Activated naive CD8-positive, alpha-beta T cell treated with anti-CD3 and anti-CD28 coated beads, Interleukin-2, amount 10 ng/mL, durations not matched to agents 7 days and 5 days (primary cell): ENCODE results near the gene MAEA. TPM values are rescaled to one million over a fixed set of nuclear protein-coding genes. Genes with fewer than 3 reads are reported as not detected.

Source experiments
- ATAC-seq: fragments of 150-1000 bp; cut with Tn5 transposase; one replicate; pipeline ENCODE4 v1.10.0; 2021; ENCODE audit warnings: low read depth, moderate library complexity
- POLR2A ChIA-PET: fragments of 350-600 bp; sonication (Branson Sonifier 250); formaldehyde crosslinking; loops from one replicate; lab custom pipeline; 2021; ENCODE audit warnings: antibody characterized with exemption; lab: Charles Lee
- DNase-seq: peaks from one replicate; pipeline ENCODE4 v3.0.0; 2021
- H3K27ac Mint-ChIP-seq: one replicate; pipeline ENCODE4 v1.8.0; 2022; ENCODE audit warnings: mild to moderate bottlenecking, mixed read lengths
- H3K27me3 Mint-ChIP-seq: one replicate; pipeline ENCODE4 v1.8.0; 2022; ENCODE audit warnings: mild to moderate bottlenecking, moderate library complexity, mixed read lengths
- H3K36me3 Mint-ChIP-seq: one replicate; pipeline ENCODE4 v1.8.0; 2021; ENCODE audit warnings: mild to moderate bottlenecking, mixed read lengths
- H3K4me1 Mint-ChIP-seq: one replicate; pipeline ENCODE4 v1.8.0; 2021; ENCODE audit warnings: mixed read lengths
- H3K4me3 Mint-ChIP-seq: one replicate; pipeline ENCODE4 v1.8.0; 2022; ENCODE audit warnings: mild to moderate bottlenecking, moderate library complexity, mixed read lengths
- H3K9me3 Mint-ChIP-seq: one replicate; pipeline ENCODE4 v1.8.0; 2021; ENCODE audit warnings: mixed read lengths
- total RNA-seq, 2 experiments: library from RNA; stranded (reverse); gene quantifications; one replicate each; pipeline ENCODE4 v1.2.3, GENCODE V29; 2021

Gene MAEA
- total RNA-seq, 2 experiments from 2014 or later: 73.2 to 82.9 TPM

DNA sequence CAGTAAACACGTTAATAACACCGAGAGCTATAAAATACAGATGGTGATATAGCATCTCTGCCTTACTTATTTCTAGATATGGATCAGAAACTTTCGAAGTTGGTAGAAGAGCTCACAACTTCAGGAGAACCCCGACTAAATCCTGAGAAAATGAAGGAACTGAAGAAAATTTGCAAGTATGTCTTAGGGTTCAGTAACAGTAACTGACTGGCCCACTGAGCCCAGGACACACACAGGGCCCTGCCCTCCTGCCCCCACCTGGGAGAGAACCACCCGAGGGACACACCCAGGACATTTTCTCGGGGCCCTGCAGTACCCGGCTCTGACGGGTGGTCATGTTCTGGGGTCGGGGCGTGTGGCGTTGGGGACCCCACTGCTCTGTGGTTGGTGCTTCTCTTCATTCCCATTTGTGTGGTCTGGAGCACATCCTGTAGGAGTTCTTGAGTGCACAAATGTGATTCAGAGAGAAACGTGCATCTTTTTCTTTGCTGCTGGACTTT is 58.4 kb downstream of the MAEA start:
- no peak for DNase-seq
- H3K4me3 Mint-ChIP-seq: peak overlapping the region; percentile 87
- peak overlapping the region; percentile 96 for H3K27ac Mint-ChIP-seq
- no peaks in the 10 kb centered on the region for H3K27me3 Mint-ChIP-seq
- H3K36me3 Mint-ChIP-seq: peaks cover 4% of the 10 kb centered on the region
- no peak for ATAC-seq
- no peaks in the 10 kb centered on the region for H3K9me3 Mint-ChIP-seq
- peaks cover 25% of the 10 kb centered on the region for H3K4me1 Mint-ChIP-seq
- POLR2A ChIA-PET: interaction anchor here (0.7 to 3.3 kb wide), 6 partner anchors 39 to 257 kb away, joined by 3 to 66 read pairs (median 3); partner anchors contain the start of gene CTBP1

DNA sequence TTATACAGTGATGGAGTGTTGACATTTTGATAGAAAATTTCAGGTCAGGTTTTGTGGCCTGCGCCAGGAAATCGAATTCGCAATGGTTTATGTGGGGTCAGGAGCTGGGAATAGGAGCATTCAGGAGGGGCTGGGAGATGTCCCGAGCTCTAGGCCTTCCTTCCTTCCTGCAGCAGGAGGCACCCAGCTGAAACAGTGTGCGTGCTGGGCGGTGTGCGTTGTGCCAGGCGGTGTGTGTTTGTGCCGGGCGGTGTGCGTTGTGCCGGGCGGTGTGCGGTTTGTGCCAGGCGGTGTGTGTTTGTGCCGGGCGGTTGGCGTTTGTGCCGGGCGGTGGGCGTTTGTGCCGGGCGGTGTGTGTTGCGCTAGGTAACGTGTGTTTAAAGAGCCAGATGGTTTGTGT is 59.1 kb downstream of the MAEA start:
- H3K4me3 Mint-ChIP-seq: no peak overlapping the region
- no peaks in the 10 kb centered on the region for H3K9me3 Mint-ChIP-seq
- POLR2A ChIA-PET: no interaction called here

DNA sequence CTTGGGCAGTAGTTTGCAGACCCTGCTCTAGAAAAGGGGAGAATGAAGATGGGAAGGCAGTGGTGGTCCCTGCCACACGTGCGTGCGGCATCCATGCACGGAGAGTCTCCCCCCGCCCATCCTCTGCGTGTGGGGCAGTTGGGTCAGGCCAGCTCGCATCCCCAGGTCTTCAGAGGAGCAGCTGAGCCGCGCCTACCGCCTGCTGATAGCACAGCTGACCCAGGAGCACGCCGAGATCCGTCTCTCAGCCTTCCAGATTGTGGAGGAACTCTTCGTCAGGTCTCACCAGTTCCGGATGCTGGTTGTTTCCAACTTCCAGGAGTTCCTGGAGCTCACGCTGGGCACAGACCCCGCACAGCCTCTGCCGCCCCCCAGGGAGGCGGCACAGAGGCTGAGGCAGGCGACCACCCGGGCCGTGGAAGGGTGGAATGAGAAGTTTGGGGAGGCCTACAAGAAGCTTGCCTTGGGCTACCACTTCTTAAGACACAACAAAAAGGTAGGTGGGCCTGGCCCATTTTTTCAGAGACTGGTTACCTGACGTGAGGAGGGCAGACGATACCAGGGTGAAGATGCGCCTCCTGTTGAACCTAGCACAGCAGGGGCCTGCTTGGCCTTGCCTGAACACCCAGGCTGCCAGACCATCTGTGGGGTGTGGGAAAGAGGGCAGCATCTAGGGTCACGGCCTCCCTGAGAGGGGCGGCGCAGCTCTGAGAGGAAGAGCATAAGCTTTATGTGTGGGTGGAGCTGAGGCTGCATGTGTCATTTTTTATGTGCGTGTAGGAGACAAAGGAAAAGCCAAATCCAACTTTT is 59.9 kb downstream of the MAEA start:
- peaks cover 23% of the 10 kb centered on the region for H3K4me1 Mint-ChIP-seq
- no peak for DNase-seq
- peak overlapping the region; percentile 70 for H3K27ac Mint-ChIP-seq
- H3K36me3 Mint-ChIP-seq: no peaks in the 10 kb centered on the region
- ATAC-seq: no peak
- no peaks in the 10 kb centered on the region for H3K9me3 Mint-ChIP-seq
- POLR2A ChIA-PET: interaction anchor here (1.0 kb wide), 2 partner anchors 101 to 148 kb away, joined by 3 read pairs; no protein-coding TSS in a partner anchor
- H3K27me3 Mint-ChIP-seq: no peaks in the 10 kb centered on the region
- no peak overlapping the region for H3K4me3 Mint-ChIP-seq

More for the DNA sequence above, 59.1 kb downstream of the MAEA start:
- Mint-ChIP-seq H3K27me3 (no peaks in the 10 kb centered on the region), H3K4me1 (peaks cover 25% of the 10 kb centered on the region), H3K27ac (peak overlapping the region; percentile 96), H3K36me3 (peaks cover 4% of the 10 kb centered on the region)
- DNase-seq (no peak), ATAC-seq (no peak)

DNA sequence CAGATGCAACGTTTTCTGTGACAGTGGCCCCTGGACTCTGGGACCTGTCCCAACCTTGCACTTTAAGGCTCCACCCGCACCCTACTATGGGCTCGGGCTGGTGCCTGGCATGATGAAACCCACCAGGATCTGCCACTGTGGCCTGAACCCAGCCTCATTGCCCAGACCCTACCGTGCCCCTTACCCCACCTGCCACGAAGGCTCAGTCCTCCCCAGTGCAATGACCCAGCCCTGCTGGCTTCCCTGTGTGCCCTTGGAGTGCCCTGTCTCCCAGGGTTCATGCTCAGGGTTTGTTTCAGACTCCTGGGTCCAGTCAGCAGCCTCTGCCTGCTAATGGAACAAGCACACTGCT is 60.5 kb downstream of the MAEA start:
- no peaks in the 10 kb centered on the region for H3K36me3 Mint-ChIP-seq
- no peaks in the 10 kb centered on the region for H3K27me3 Mint-ChIP-seq
- H3K4me1 Mint-ChIP-seq: peaks cover 18% of the 10 kb centered on the region
- no peaks in the 10 kb centered on the region for H3K9me3 Mint-ChIP-seq
- ATAC-seq (no peak), DNase-seq (no peak)
- no peak overlapping the region for H3K27ac Mint-ChIP-seq
- no peak overlapping the region for H3K4me3 Mint-ChIP-seq
- POLR2A ChIA-PET: interaction anchor here (1.0 kb wide), 3 partner anchors 85 to 148 kb away, joined by 3 read pairs; no protein-coding TSS in a partner anchor

DNA sequence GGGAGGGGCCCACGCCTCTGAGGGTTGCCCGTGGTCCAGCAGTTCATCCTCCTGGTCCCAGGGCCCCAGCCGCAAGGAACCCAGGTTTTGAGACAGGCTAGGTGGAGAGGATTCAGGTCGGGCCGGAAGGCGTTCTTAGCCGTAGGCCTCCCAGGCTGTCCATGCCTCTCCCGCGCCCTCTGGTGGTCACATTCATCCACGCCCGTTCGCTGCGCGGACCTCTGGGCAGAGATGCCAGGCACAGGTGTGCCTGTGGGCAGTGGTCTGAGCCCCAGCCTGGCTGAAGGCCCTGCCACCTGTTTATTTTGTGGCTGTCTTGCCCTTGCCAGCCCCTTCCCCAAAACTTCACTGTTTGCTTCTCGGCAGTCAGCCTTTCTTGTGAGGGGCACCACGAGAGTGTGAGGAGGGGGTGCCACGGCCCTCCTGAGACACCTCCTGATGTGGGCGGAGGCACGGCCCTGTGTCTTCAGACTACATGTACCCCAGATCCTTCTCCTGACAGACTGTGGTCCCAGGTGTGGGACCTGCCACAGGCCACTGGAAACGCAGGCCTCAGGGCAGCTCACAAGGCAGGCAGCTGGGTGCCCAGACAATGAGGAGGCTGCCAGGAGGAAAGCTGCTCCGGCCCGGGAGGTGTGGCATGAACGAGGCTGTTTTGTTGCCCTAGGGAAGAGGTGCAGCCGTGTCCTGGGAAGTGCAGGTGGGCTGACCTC is 62.3 kb downstream of the MAEA start:
- Mint-ChIP-seq H3K27ac (peak overlapping the region; percentile 78), H3K4me3 (no peak overlapping the region), H3K4me1 (peaks cover 12% of the 10 kb centered on the region), H3K27me3 (no peaks in the 10 kb centered on the region), H3K36me3 (no peaks in the 10 kb centered on the region), H3K9me3 (no peaks in the 10 kb centered on the region)
- DNase-seq (peak; percentile 92), ATAC-seq (peak; percentile 38)
- POLR2A ChIA-PET: interaction anchor here (0.7 kb wide), 1 partner anchor 214 kb away, joined by 3 read pairs; no protein-coding TSS in a partner anchor

DNA sequence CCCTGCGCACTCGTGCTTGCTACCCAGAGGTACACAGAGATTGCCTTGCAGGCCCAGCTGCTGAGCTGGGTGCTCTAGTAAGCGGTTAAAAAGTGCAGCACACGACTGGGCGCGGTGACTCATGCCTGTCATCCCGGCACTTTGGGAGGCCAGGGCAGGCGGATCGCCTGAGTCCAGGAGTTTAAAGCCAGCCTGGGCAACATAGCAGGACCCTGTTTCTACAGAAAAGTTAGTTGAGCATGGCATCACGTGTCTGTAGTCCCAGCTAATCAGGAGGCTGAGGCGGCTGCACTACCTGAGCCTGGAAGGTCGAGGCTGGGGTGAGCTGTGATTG is 62.8 kb downstream of the MAEA start:
- Mint-ChIP-seq H3K4me3 (no peak overlapping the region), H3K4me1 (peaks cover 12% of the 10 kb centered on the region), H3K27ac (no peak overlapping the region), H3K36me3 (no peaks in the 10 kb centered on the region), H3K27me3 (no peaks in the 10 kb centered on the region), H3K9me3 (no peaks in the 10 kb centered on the region)
- no peak for DNase-seq
- ATAC-seq: no peak
- POLR2A ChIA-PET: no interaction called here

DNA sequence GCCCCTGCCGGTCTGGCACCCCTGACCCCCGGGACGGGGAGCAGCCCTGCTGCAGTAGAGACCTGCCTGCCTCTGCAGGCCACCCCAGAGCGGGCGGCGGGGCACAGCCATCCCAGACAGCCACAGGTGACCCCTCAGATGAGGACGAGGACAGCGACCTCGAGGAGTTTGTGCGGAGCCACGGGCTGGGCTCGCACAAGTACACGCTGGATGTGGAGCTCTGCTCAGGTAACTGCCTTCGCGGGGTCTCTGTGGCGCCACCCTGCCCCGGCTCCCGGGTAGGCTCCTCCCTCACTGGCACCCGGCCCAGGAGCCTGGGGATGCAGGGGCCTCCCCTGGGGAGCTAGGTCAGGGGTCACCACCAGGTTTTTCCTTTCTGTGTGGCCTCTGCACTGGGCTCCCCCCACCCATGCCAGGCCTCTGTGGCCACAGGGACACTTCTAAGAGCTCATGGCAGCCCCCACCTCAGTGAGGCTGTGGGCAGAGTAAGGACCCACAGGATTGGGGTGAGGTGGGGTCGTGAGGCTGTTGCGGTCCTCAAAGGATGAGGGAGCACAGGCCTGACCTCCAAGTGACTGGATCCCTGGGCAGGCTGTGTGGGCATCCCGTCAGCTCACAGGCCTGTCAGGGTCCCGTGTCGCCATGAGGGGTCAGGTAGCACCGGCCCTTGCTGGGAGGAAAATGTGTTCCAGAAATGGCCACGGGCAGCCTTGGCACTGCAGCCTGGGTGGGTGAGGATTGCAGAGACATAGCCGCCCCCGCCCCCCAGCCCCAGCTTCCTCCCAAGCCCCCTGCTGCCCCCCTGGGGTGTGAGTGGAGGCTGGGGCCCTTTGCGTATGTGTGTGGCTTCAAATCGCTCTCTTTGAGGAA is 63.7 kb downstream of the MAEA start:
- no peak for DNase-seq
- Mint-ChIP-seq H3K4me3 (no peak overlapping the region), H3K27ac (no peak overlapping the region), H3K36me3 (no peaks in the 10 kb centered on the region), H3K4me1 (peaks cover 8% of the 10 kb centered on the region), H3K9me3 (no peaks in the 10 kb centered on the region), H3K27me3 (no peaks in the 10 kb centered on the region)
- POLR2A ChIA-PET: no interaction called here
- no peak for ATAC-seq

DNA sequence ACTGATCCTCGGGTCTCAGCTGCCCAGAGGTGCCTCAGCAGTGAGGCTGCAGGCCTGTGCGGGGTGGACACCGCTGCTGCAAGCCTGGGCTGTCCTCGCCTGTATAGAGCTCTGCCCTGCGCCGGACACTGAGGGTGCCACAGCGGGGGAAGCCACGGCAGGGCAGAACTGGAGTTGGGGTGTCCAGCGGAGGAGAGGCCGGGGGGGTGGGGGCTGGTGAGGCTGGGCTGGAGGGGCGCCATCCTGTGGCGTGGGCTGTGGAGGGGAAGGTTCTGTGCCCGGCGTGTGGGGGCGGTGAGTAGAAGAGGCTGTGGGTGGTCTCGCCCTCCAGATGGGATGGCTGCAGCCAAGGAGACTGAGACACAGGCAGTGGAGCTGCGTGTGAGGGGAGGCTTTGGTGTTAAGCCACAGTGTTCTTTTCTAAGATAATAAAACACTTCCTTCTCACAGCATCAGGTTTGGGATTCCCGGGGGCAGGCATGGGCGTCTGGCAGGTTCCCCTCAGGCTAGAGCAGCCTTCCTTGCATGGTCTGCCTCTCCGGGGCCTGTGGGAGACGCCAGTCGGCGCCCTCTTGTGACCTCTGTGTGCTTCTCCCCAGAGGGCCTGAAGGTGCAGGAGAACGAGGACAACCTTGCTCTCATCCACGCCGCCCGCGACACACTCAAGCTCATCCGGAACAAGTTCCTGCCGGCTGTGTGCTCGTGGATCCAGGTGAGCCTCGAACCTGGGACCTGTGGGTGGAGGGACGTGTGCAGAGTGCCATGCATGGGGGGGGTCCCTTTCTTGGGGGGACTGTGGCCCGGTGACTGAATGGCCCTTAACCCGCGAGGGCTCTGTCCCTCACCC is 64.7 kb downstream of the MAEA start:
- no peak overlapping the region for H3K27ac Mint-ChIP-seq
- DNase-seq: no peak
- H3K9me3 Mint-ChIP-seq: no peaks in the 10 kb centered on the region
- peaks cover 4% of the 10 kb centered on the region for H3K4me1 Mint-ChIP-seq
- no peaks in the 10 kb centered on the region for H3K36me3 Mint-ChIP-seq
- H3K27me3 Mint-ChIP-seq: no peaks in the 10 kb centered on the region
- no peak for ATAC-seq
- no peak overlapping the region for H3K4me3 Mint-ChIP-seq
- POLR2A ChIA-PET: no interaction called here

DNA sequence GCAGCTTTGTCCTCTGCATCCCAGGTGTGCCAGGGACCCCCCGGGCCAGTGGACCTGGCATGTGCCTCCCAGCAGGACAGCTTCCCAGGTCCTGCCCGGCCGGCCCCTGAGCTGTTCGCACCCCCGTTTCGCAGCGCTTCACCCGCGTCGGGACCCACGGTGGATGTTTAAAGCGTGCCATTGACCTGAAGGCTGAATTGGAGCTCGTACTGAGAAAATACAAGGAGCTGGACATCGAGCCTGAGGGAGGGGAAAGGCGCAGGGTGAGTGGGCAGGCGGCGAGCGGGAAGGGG is 65.2 kb downstream of the MAEA start:
- Mint-ChIP-seq H3K4me1 (peaks cover 4% of the 10 kb centered on the region), H3K27ac (no peak overlapping the region), H3K4me3 (no peak overlapping the region), H3K9me3 (no peaks in the 10 kb centered on the region), H3K27me3 (no peaks in the 10 kb centered on the region), H3K36me3 (no peaks in the 10 kb centered on the region)
- POLR2A ChIA-PET: interaction anchor here (1.2 kb wide), 1 partner anchor 8 kb away, joined by 3 read pairs; the partner anchor contains the start of gene UVSSA
- no peak for DNase-seq
- no peak for ATAC-seq

DNA sequence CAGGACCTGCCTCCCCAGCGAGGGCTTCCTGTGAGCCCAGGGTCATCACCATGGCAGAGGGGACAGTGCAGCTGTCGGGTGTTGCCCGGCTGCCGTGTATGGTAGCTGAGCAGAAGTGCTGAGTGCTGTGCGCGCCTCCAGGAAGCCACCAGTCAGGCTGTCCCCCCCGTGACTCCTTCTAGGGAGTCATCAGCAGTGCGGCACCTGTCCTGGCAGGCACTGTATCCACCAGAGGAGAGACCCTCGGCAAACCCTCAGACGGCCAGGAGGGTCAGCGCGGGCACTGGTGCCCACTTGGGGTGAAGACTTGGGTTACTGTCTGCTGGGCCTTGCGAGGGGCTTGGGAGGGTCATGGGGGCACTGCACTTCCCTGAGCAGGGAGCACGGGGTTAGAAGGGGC is 65.7 kb downstream of the MAEA start:
- no peaks in the 10 kb centered on the region for H3K27me3 Mint-ChIP-seq
- H3K9me3 Mint-ChIP-seq: no peaks in the 10 kb centered on the region
- DNase-seq (no peak), ATAC-seq (no peak)
- H3K4me1 Mint-ChIP-seq: peaks cover 4% of the 10 kb centered on the region
- no peaks in the 10 kb centered on the region for H3K36me3 Mint-ChIP-seq
- H3K4me3 Mint-ChIP-seq: no peak overlapping the region
- no peak overlapping the region for H3K27ac Mint-ChIP-seq
- POLR2A ChIA-PET: interaction anchor here (1.2 kb wide), 2 partner anchors 9 to 250 kb away, joined by 3 read pairs; partner anchors contain the start of gene UVSSA

DNA sequence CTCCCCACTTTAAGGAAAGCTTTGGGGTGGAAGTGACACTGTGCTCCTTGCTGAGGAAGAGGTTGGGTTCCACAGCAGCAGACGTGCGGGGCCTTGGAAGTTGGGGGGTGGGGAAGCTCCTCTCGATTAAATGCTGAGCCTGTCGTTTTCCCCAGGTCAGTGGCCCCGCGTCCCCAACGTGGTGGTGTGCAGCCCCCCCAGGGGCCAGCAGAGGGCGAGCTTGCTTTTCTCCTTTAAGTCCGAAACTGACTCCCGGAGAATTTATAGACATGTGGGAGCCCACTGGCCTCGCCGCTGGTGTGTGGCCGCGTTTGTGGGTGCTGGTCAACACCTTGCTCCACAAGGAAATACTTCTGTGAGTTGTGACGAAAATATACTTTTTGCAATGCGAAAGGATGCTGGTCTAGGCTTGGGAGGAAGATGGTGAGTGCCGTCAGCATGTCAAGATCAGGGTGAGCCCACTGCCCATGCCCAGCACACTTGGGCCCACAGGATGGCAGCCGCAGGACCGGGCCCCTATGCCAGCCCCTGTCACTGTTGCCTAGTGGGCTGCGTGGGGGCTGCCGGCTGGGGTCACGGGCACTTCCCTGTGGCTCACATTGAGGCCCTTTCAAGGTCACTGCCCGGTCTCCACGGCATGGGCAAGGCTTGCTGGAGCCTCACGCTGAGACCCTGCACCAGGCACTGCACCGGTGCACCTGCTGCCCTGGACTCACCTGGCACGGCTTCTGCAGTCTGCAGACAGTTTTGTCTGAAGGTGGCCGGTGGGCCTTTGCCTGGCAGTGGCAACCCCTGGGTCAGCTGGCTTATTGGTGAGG is 66.7 kb downstream of the MAEA start:
- Mint-ChIP-seq H3K27ac (no peak overlapping the region), H3K9me3 (no peaks in the 10 kb centered on the region), H3K4me1 (peaks cover 4% of the 10 kb centered on the region), H3K4me3 (no peak overlapping the region), H3K27me3 (no peaks in the 10 kb centered on the region), H3K36me3 (no peaks in the 10 kb centered on the region)
- POLR2A ChIA-PET: interaction anchor here (1.2 kb wide), 2 partner anchors 10 to 249 kb away, joined by 3 read pairs; partner anchors contain the start of gene UVSSA
- peak; percentile 65 for DNase-seq
- ATAC-seq: no peak
